ENCODE results near the gene CDT1.

The CDT1 gene

DNA sequence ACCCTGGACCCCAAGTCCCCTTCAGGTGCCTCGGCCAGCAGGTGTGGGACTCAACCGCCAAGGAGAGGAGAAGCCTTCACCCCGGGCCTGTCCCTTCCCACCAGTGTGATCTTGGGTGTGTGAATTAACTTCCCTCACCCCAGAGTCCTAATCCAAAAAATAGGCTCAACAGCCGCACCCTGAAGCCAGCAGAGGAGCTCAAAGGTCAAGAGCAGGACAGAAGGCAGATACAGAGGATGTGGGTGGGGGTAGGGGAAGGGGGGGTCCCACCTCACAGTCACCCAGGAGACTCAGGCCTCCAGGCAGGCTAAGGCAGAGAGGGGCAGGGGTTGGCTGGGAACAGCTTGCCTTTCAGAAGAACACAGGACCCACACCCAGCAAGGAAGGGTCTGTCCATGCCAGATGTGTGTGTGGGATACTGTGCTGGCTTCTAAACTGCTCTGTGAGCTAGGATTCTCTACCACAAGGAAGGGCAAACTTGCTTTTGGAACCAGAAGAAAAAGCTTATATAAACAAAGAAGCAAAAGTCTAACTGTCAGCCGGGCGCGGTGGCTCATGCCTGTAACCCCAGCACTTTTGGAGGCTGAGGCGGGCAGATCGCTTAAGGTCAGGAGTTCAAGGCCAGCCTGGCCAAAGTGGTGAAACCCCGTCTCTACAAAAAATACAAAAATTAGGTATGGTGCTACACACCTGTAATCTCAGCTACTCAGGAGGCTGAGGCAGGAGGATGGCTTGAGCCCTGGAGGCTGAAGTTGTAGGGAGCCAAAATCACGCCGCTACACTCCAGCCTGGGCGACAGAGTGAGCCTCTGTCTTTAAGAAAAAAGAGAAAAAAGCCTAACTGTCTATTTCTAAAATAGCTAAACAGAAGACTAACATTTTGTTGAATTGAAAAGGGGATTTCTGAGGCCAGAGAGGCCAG lies 23.2 kb upstream of the CDT1 start:
- TF ChIP-seq, protein P1, sequence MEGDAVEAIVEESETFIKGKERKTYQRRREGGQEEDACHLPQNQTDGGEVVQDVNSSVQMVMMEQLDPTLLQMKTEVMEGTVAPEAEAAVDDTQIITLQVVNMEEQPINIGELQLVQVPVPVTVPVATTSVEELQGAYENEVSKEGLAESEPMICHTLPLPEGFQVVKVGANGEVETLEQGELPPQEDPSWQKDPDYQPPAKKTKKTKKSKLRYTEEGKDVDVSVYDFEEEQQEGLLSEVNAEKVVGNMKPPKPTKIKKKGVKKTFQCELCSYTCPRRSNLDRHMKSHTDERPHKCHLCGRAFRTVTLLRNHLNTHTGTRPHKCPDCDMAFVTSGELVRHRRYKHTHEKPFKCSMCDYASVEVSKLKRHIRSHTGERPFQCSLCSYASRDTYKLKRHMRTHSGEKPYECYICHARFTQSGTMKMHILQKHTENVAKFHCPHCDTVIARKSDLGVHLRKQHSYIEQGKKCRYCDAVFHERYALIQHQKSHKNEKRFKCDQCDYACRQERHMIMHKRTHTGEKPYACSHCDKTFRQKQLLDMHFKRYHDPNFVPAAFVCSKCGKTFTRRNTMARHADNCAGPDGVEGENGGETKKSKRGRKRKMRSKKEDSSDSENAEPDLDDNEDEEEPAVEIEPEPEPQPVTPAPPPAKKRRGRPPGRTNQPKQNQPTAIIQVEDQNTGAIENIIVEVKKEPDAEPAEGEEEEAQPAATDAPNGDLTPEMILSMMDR (IDR thresholded peaks at IDR 0.05; ENCODE audit: low read depth, low read length) = no peak
- DNase-seq (ENCODE audit: extremely low read depth, low read depth) = no peak

DNA sequence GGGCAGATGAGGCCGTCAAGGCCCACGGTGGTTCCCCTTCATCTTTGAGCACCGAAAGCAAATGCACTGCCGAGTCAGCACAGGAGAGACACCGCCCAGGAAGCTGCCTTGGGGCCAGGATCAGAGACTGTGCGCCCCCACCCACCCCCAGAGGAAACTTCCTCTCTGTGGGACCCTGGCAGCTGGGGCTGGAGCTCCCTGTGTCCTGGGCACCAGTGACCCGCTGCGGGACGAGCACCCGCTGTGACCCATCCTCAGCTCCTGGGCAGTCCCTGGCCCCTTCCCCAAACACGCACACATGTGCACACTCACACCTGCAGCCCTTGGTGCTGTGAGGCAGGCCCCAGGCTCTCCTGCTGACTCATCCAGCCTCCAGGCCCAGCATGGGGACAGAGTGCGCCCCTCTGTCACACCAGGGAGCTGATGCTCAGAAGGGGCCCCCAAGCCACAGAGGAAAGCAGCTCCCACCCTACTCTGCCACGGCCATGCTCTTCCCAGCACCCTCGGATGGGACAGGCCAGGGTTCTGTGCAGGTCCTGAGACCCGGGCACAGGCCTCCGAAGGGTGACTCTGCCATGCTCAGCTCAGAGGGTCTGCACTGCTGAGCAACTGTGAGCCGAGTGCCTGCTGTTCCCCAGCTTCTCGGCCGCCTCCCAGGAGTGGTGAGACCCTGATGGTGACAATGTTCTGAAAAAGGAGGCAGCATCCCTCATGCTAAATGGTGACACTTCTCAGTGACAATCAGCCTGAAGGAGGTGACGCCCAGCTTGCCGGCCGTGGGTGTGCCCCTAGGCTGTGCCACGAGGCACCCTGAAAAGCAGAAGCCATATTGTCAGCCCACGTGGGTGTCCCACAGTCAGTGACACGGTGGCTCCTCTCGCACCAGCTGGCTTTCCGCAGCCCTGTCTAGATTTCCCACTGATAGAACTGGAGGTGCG lies 22.2 kb upstream of the CDT1 start:
- TF ChIP-seq, protein P1 (IDR thresholded peaks at IDR 0.05; ENCODE audit: low read depth, low read length) = no peak
- no peak for DNase-seq (ENCODE audit: extremely low read depth, low read depth)

GRCh38 chr16:88782454-88783390 lies 20.9 kb upstream of the CDT1 start:
- DNase-seq (ENCODE audit: extremely low read depth, low read depth) = no peak
- TF ChIP-seq, protein P1 (IDR thresholded peaks at IDR 0.05; ENCODE audit: low read depth, low read length) = no peak

DNA sequence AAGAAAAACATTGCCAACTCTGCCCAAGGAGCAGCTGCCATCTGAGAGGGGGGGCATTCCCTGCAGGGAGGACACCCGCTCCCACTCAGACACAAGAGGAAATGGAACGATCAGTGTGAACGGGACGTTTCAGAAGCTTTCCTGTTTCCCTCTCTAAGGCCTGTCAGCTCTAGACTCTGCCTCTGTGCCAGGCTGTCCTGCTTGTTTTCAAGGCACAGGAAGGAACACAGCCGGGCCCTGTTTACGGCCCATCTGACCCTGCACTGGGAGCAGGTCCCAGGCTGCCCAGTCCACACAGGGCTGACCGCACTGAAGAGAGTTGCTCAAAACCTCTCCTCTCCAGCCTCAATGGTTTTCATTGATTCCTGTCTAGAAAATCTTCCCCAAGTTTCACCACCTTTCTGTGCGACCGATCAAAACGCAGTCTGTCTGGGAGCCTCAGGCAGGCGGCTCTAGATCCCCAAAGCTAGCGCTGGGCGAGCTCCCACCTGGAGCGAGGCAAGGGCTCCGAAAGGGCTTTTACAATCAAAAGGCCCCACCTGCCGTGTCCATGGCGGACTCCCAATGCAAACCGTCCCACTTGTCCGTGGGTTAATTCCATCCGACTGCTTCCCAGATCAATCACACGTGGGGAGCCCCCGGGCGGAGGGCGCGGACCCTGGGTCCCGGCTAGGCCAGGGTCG lies 20.1 kb upstream of the CDT1 start:
- no peak for DNase-seq (ENCODE audit: extremely low read depth, low read depth)

GRCh38 chr16:88784074-88784855 lies 19.3 kb upstream of the CDT1 start:
- DNase-seq (ENCODE audit: extremely low read depth, low read depth) = no peak
- TF ChIP-seq, protein P1 (IDR thresholded peaks at IDR 0.05; ENCODE audit: low read depth, low read length) = peak; percentile 63

More for the DNA sequence above, 20.1 kb upstream of the CDT1 start:
- TF ChIP-seq, protein P1 (IDR thresholded peaks at IDR 0.05; ENCODE audit: low read depth, low read length) = no peak

DNA sequence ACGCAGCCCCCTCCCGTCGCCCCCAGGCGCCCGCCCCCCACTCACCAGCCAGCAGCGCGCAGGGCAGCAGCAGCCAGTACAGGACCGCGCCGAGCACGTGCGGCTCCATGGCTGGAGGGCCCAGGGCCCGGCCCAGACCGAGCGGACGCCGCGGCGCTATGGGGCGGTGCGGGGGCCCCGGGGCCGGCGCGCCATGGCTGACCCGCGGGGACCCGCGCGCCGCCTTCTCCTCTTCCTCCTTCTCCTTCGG lies 18.8 kb upstream of the CDT1 start:
- no peak for DNase-seq (ENCODE audit: extremely low read depth, low read depth)

More for the DNA sequence above, 18.8 kb upstream of the CDT1 start:
- TF ChIP-seq, protein P1 (IDR thresholded peaks at IDR 0.05; ENCODE audit: low read depth, low read length) = no peak

Data from AG09319 (cell line).